Measurements from ENCODE around the gene DNAJB4. TPM values are rescaled to one million over a fixed set of nuclear protein-coding genes. Genes with fewer than 3 reads are reported as not detected.
"Not testable (repeated sequence)": the region's sequence is repeated elsewhere in the genome, so short reads cannot be mapped to it uniquely, and the experiment has no call there.

Gene DNAJB4
- total RNA-seq, 4 donors from 2014 or later = 32.1 to 50.4 (median 41.0) TPM

DNA sequence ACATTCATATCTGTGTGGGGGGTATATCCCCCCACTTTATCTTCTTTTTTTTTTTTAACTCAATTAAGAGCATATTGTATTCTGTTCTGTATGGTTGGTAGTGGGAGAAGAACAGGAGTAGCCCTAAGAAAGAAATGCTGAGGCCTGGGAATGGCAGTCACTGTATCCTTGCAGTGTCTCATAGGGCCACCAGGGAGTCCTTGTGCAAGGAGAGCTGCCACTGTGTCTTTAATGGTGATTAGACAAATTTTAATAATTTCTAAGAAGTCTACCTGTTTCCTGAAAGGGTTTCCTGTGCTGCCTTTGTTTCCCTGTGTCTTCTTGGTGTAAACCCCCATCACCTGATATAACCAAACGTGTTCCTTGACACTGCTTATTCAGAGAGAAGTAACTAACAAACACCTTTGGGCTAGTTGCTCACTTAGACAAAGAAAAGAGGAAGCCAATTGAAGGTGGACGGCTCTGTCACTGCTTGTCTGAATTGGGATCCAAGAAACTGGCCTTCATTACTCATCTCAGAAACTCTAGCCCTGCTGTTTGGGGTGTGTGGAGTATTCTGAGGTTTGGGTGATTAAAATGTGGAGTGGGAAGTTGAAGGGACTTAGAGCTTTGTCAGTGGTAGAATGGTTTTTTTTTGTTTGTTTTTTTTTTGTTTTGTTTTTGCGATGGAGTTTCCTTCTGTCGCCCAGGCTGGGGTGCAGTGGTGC, 56.3 kb downstream of the DNAJB4 start:
- DNase-seq (ENCODE audit: low spot score) = no peak
- no peak for TF ChIP-seq CTCF (IDR thresholded peaks at IDR 0.05)
- no peak for ATAC-seq (ENCODE audit: low FRiP score)

GRCh38 chr1:78061825-78062523, 57.2 kb downstream of the DNAJB4 start:
- ATAC-seq (ENCODE audit: low FRiP score) (no peak), DNase-seq (ENCODE audit: low spot score) (no peak)
- no peak for TF ChIP-seq CTCF (IDR thresholded peaks at IDR 0.05)

GRCh38 chr1:78064886-78065285, 60.1 kb downstream of the DNAJB4 start:
- DNase-seq (ENCODE audit: low spot score); ATAC-seq (ENCODE audit: low FRiP score): not testable (repeated sequence)

Small RNA genes within 50 kb of the gene (small RNA-seq; reads per million reads assigned to genes)
- not detected for gene AC103591.3

Other genes starting within 250 kb of the DNAJB4 start
- gene USP33, start 245.1 kb upstream of the DNAJB4 start, total RNA-seq = 100 to 1,000 TPM in 2 of 4 donors, 10 to 100 TPM in 2; 63.8 to 146 (median 98.3) TPM
- gene MIGA1, start 225.3 kb upstream of the DNAJB4 start, total RNA-seq = 10 to 100 TPM; 11.9 to 19.7 (median 14.7) TPM
- gene NEXN, start 116.3 kb upstream of the DNAJB4 start, total RNA-seq = 10 to 100 TPM; 14.7 to 30.9 (median 19.0) TPM
- gene FUBP1, start 25.9 kb upstream of the DNAJB4 start, total RNA-seq = 100 to 1,000 TPM in 2 of 4 donors, 10 to 100 TPM in 2; 70.2 to 152 (median 94.4) TPM
- gene GIPC2, start 41.0 kb downstream of the DNAJB4 start, total RNA-seq = 10 to 100 TPM in 1 of 4 donors, 1 to 10 TPM in 3; 1.4 to 15.9 (median 3.1) TPM